Panc1 (cell line): Measurements from ENCODE around the gene HMGCLL1. TPM values are rescaled to one million over a fixed set of nuclear protein-coding genes. Genes with fewer than 3 reads are reported as not detected.

Experiments used
- ATAC-seq: fragments of 200-7000 bp; cut with Tn5 transposase; 2 replicates; pipeline ENCODE4 v1.9.1; 2020; ENCODE audit warnings: mild to moderate bottlenecking, moderate library complexity
- BruUV-seq: library from RNA; stranded (reverse); fragments of 400-500 nt; replicated peaks from 2 replicates; lab custom pipeline; 2021; lab: Mats Ljungman, UMichigan
- CTCF ChIA-PET: fragments of 300-600 bp; sonication (Branson Sonifier 250); formaldehyde crosslinking; loops from one replicate; lab custom pipeline; 2022; ENCODE audit warnings: antibody characterized with exemption; lab: Charles Lee
- POLR2A ChIA-PET: fragments of 300-600 bp; sonication (Branson Sonifier 250); formaldehyde crosslinking; loops from one replicate; lab custom pipeline; 2022; ENCODE audit warnings: antibody characterized with exemption; lab: Charles Lee
- DNase-seq: peaks from one replicate; pipeline ENCODE4 v3.0.0-alpha.2; 2010; ENCODE audit warnings: low read depth, low spot score
- H3K27ac ChIP-seq: 2 replicates; pipeline ENCODE4 v1.5.1; 2011; ENCODE audit warnings: mild to moderate bottlenecking, low read length, inconsistent platforms
- H3K27me3 ChIP-seq: fragments of 200-500 bp; sonication (Bioruptor generic); 2 replicates; pipeline ENCODE4 v1.6.0; 2014; ENCODE audit warnings: low read length, inconsistent platforms; ENCODE audit not compliant: control insufficient read depth, insufficient read depth
- H3K36me3 ChIP-seq: fragments of 200-500 bp; sonication (Bioruptor generic); 2 replicates; pipeline ENCODE4 v1.5.1; 2014; ENCODE audit warnings: inconsistent platforms, mild to moderate bottlenecking, low read length, moderate library complexity; ENCODE audit not compliant: control insufficient read depth, insufficient read depth
- H3K4me1 ChIP-seq: 2 replicates; pipeline ENCODE4 v1.5.1; 2011; ENCODE audit warnings: inconsistent platforms, mild to moderate bottlenecking, low read length, moderate library complexity; ENCODE audit not compliant: control insufficient read depth, insufficient read depth
- H3K4me3 ChIP-seq, 2 experiments: 2 replicates each; pipeline ENCODE4 v1.5.1; 2011 to 2012; ENCODE audit warnings: low read depth in 2 of 2, low read length in 2 of 2, mild to moderate bottlenecking in 2 of 2, inconsistent platforms in 1 of 2, moderate library complexity in 1 of 2
- H3K9me3 ChIP-seq: fragments of 200-500 bp; sonication (Bioruptor generic); 2 replicates; pipeline ENCODE4 v1.5.1; 2014; ENCODE audit warnings: low read depth, mild to moderate bottlenecking, inconsistent platforms, low read length, moderate library complexity; ENCODE audit not compliant: control insufficient read depth, insufficient read depth
- POLR2AphosphoS5 ChIP-seq: IDR thresholded peaks from 2 replicates; pipeline ENCODE4 v1.6.1; 2012; ENCODE audit warnings: mild to moderate bottlenecking, low read depth, low read length, moderate library complexity
- SIN3A ChIP-seq: IDR thresholded peaks from 2 replicates; pipeline ENCODE4 v1.6.1; 2012; ENCODE audit warnings: low read depth, mild to moderate bottlenecking, low read length, moderate library complexity, borderline replicate concordance; ENCODE audit not compliant: insufficient read depth
- TCF7L2 ChIP-seq: IDR thresholded peaks from 2 replicates; pipeline ENCODE4 v1.6.1; 2011; ENCODE audit warnings: mild to moderate bottlenecking, low read depth, low read length, inconsistent platforms
- in situ Hi-C: cut with HindIII; loops from 2 replicates; pipeline ENCODE4 v1.10.0; 2016; ENCODE audit warnings: low sequenced_read_pairs, low pct_unique_long_range_greater_than_20kb
- intact Hi-C: fragments of 100-400 bp; cut with micrococcal nuclease; formaldehyde crosslinking; loops from one replicate; pipeline ENCODE4 v1.10.0; 2022; ENCODE audit not compliant: unreplicated experiment
- total RNA-seq: library from RNA; stranded (reverse); gene quantifications from one replicate; pipeline ENCODE4 v1.2.1, GENCODE V29; 2021; ENCODE audit not compliant: unreplicated experiment
- TF ChIP-seq, protein P1 (sequence below): fragments of 450-650 bp; IDR thresholded peaks from 2 replicates; pipeline ENCODE4 v1.5.1; 2017; ENCODE audit warnings: mild to moderate bottlenecking
- TF ChIP-seq, protein P2 (sequence below), 2 experiments: IDR thresholded peaks; 2 replicates each; pipeline ENCODE4 v1.6.1; 2011 to 2012; ENCODE audit warnings: low read depth in 2 of 2, control low read depth in 1 of 2, low read length in 1 of 2, mild to moderate bottlenecking in 1 of 2, moderate library complexity in 1 of 2; ENCODE audit not compliant: insufficient read depth in 1 of 2

Gene HMGCLL1
- total RNA-seq, 1 experiment from 2014 or later: not detected

DNA sequence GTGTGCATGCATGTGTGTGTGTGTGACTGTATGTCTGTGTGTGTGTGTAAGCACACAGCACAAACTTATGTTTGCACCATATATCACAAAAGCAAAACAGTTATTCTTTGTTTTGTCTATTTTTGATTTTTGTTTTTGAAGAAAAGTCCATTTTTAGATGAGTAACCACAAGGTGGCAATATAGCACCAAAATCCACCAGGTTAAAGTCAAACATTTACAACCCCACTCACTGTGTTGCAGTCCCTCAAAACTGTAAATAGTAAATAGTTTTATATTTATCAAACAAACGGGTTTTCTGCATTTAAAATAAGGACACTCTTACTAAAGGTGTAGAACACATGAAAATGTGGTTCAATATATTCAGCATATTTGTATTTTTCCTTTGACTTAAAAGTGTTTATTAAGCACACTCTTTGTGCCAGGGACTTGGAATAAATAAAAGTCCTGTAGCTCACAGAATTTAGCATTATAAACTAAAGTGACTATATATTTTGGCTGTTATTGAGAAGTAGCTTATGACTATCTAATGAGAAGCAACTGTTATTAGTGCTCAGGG lies 133.3 kb downstream of the HMGCLL1 start:
- intact Hi-C loops (loop anchor here (2.0 to 10.0 kb wide), 5 partner anchors 165 to 849 kb away; no protein-coding TSS in a partner anchor), in situ Hi-C loops (no loop called here)
- TF ChIP-seq, protein P1, sequence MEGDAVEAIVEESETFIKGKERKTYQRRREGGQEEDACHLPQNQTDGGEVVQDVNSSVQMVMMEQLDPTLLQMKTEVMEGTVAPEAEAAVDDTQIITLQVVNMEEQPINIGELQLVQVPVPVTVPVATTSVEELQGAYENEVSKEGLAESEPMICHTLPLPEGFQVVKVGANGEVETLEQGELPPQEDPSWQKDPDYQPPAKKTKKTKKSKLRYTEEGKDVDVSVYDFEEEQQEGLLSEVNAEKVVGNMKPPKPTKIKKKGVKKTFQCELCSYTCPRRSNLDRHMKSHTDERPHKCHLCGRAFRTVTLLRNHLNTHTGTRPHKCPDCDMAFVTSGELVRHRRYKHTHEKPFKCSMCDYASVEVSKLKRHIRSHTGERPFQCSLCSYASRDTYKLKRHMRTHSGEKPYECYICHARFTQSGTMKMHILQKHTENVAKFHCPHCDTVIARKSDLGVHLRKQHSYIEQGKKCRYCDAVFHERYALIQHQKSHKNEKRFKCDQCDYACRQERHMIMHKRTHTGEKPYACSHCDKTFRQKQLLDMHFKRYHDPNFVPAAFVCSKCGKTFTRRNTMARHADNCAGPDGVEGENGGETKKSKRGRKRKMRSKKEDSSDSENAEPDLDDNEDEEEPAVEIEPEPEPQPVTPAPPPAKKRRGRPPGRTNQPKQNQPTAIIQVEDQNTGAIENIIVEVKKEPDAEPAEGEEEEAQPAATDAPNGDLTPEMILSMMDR: peak; percentile 72; the same call in 1 of the 2 replicates
- TF ChIP-seq TCF7L2: no peak
- TF ChIP-seq SIN3A: no peak
- TF ChIP-seq, protein P2, sequence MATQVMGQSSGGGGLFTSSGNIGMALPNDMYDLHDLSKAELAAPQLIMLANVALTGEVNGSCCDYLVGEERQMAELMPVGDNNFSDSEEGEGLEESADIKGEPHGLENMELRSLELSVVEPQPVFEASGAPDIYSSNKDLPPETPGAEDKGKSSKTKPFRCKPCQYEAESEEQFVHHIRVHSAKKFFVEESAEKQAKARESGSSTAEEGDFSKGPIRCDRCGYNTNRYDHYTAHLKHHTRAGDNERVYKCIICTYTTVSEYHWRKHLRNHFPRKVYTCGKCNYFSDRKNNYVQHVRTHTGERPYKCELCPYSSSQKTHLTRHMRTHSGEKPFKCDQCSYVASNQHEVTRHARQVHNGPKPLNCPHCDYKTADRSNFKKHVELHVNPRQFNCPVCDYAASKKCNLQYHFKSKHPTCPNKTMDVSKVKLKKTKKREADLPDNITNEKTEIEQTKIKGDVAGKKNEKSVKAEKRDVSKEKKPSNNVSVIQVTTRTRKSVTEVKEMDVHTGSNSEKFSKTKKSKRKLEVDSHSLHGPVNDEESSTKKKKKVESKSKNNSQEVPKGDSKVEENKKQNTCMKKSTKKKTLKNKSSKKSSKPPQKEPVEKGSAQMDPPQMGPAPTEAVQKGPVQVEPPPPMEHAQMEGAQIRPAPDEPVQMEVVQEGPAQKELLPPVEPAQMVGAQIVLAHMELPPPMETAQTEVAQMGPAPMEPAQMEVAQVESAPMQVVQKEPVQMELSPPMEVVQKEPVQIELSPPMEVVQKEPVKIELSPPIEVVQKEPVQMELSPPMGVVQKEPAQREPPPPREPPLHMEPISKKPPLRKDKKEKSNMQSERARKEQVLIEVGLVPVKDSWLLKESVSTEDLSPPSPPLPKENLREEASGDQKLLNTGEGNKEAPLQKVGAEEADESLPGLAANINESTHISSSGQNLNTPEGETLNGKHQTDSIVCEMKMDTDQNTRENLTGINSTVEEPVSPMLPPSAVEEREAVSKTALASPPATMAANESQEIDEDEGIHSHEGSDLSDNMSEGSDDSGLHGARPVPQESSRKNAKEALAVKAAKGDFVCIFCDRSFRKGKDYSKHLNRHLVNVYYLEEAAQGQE (IDR thresholded peaks at IDR 0.05; ENCODE audit: insufficient read depth in 1 of 2, low read depth in 2 of 2, low read length in 1 of 2): no peak
- no peak for TF ChIP-seq POLR2AphosphoS5
- Histone ChIP-seq H3K27me3 (no peaks in the 10 kb centered on the region), H3K27ac (peak overlapping the region; percentile 83; the same call in 1 of the 2 replicates), H3K9me3 (no peaks in the 10 kb centered on the region), H3K4me1 (peaks cover 12% of the 10 kb centered on the region), H3K4me3 (no peak overlapping the region), H3K36me3 (no peaks in the 10 kb centered on the region)
- ChIA-PET POLR2A (no interaction called here), CTCF (interaction anchor here (0.6 to 1.5 kb wide), 6 partner anchors 15 to 507 kb away, joined by 3 to 6 read pairs (median 3); no protein-coding TSS in a partner anchor)
- DNase-seq: peak; percentile 45
- no TSS peak for BruUV-seq
- peak; percentile 65 for ATAC-seq

DNA sequence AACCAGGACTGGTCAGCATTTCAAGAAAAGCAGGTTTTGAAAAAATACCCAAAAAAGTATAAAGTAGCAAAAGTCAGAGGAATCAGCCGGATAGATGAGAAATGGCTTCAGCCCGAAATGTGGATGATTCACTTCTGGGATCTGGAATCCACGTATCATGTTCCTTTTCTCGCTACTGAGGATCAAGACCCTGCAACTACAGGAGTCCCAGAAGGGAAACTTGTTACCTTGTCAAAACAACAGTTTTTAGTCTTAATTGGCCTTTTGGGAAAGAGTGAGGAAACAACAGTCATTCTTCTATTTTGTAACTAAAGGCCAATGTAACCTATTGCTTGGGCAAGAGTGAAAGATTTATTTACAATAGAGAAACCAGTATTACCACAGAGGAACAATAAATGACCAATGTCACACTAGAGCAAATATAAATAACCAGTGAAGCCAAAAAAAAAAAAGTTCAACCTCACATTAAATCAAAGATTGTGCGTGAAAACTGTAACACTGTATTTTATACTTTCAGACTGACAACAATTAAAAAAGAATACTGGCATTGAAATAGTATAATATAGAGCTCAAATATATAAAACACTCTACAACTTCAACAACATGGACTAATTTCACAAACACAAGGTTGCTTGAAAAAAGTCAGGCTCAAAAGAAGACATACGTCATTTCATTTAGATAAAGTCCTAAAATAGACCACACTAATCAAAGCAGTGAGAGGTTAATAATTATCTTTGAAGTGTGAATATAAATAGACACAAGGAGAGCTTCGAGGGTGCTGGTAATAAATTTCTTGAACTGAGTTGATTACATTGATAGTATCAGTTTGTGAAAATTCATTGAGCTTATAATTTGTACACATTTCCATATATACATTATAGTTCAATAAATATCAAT lies 135.5 kb downstream of the HMGCLL1 start:
- H3K36me3 ChIP-seq: no peaks in the 10 kb centered on the region
- intact Hi-C loops: loop anchor here (2.0 to 10.0 kb wide), 5 partner anchors 163 to 851 kb away; no protein-coding TSS in a partner anchor
- POLR2A ChIA-PET: no interaction called here
- CTCF ChIA-PET: interaction anchor here (0.6 to 0.7 kb wide), 2 partner anchors 408 to 498 kb away, joined by 4 to 8 read pairs; no protein-coding TSS in a partner anchor
- in situ Hi-C loops: no loop called here
- DNase-seq (no peak), ATAC-seq (no peak)
- H3K9me3 ChIP-seq: no peaks in the 10 kb centered on the region
- BruUV-seq: no TSS peak
- peak overlapping the region; percentile 83; the same call in 1 of the 2 replicates for H3K27ac ChIP-seq
- TF ChIP-seq POLR2AphosphoS5: no peak
- TF ChIP-seq, protein P2 (IDR thresholded peaks at IDR 0.05; ENCODE audit: insufficient read depth in 1 of 2, low read depth in 2 of 2, low read length in 1 of 2): no peak
- TF ChIP-seq, protein P1: no peak
- no peak for TF ChIP-seq SIN3A
- TF ChIP-seq TCF7L2: no peak
- peaks cover 11% of the 10 kb centered on the region; the same call in 1 of the 2 replicates for H3K4me1 ChIP-seq
- no peak overlapping the region for H3K4me3 ChIP-seq
- no peaks in the 10 kb centered on the region for H3K27me3 ChIP-seq
